Hepatocyte (in vitro differentiated cells): ENCODE results near the gene OLA1. TPM values are rescaled to one million over a fixed set of nuclear protein-coding genes. Genes with fewer than 3 reads are reported as not detected.

Experiments used
- DNase-seq: peaks from one replicate; pipeline ENCODE4 v3.0.0-alpha.2; 2016; ENCODE audit warnings: low spot score
- H2AFZ ChIP-seq: fragments of 200-600 bp; sonication (generic); 2 replicates; pipeline ENCODE4 v1.6.0; 2016; ENCODE audit warnings: antibody characterized with exemption, mild to moderate bottlenecking
- H3K27ac ChIP-seq: fragments of 200-600 bp; sonication (generic); 2 replicates; pipeline ENCODE4 v1.5.1; 2016; ENCODE audit warnings: mild to moderate bottlenecking
- H3K27me3 ChIP-seq: fragments of 200-600 bp; sonication (generic); 2 replicates; pipeline ENCODE4 v1.6.1; 2016
- H3K36me3 ChIP-seq: fragments of 200-600 bp; sonication (generic); replicated peaks from 2 replicates; pipeline ENCODE4 v1.5.1; 2016; ENCODE audit warnings: low read depth; ENCODE audit not compliant: insufficient read depth
- H3K4me1 ChIP-seq: fragments of 200-600 bp; sonication (generic); 2 replicates; pipeline ENCODE4 v1.5.1; 2016; ENCODE audit warnings: mild to moderate bottlenecking, moderate library complexity; ENCODE audit not compliant: insufficient read depth
- H3K4me2 ChIP-seq: fragments of 200-600 bp; sonication (generic); 2 replicates; pipeline ENCODE4 v1.6.0; 2016
- H3K4me3 ChIP-seq: fragments of 200-600 bp; sonication (generic); 2 replicates; pipeline ENCODE4 v1.5.1; 2016; ENCODE audit warnings: mild to moderate bottlenecking
- H3K79me2 ChIP-seq: fragments of 200-600 bp; sonication (generic); 2 replicates; pipeline ENCODE4 v1.6.0; 2017; ENCODE audit warnings: mild to moderate bottlenecking
- H3K9me2 ChIP-seq: fragments of 200-600 bp; sonication (generic); replicated peaks from 2 replicates; pipeline ENCODE4 v1.6.0; 2017; ENCODE audit warnings: mild to moderate bottlenecking; ENCODE audit not compliant: insufficient read depth
- H3K9me3 ChIP-seq: fragments of 200-600 bp; sonication (generic); 2 replicates; pipeline ENCODE4 v1.5.1; 2016; ENCODE audit warnings: low read depth, mild to moderate bottlenecking
- H4K20me1 ChIP-seq: fragments of 200-600 bp; sonication (generic); 2 replicates; pipeline ENCODE4 v1.6.0; 2016; ENCODE audit warnings: mild to moderate bottlenecking; ENCODE audit not compliant: insufficient read depth, poor library complexity, severe bottlenecking
- CTCF ChIP-seq: fragments of 200-600 bp; sonication (generic); IDR thresholded peaks from 2 replicates; pipeline ENCODE4 v1.5.1; 2016; ENCODE audit warnings: antibody characterized with exemption, mild to moderate bottlenecking; ENCODE audit not compliant: poor library complexity
- EZH2 ChIP-seq: fragments of 200-600 bp; sonication (generic); IDR thresholded peaks from 2 replicates; pipeline ENCODE4 v1.6.1; 2016; ENCODE audit warnings: antibody characterized with exemption, mild to moderate bottlenecking, borderline replicate concordance
- EZH2phosphoT487 ChIP-seq: fragments of 200-600 bp; sonication (generic); IDR thresholded peaks from one replicate; pipeline ENCODE4 v1.6.1; 2018; ENCODE audit warnings: antibody characterized with exemption, mild to moderate bottlenecking, low read depth, moderate library complexity; ENCODE audit not compliant: unreplicated experiment, severe bottlenecking
- WGBS: methylation state at CpG from one replicate; pipeline ENCODE4 v1.1.6; 2016; ENCODE audit warnings: low lambda C conversion rate; ENCODE audit errors: missing lambda C conversion rate; 5-methylcytosine and 5-hydroxymethylcytosine counted together
- polyA plus RNA-seq: library from polyadenylated mRNA; unstranded; fragments of >200 nt; fragmentation: Nextera tagmentation; extraction: Ambion mirVana; gene quantifications from 2 replicates; pipeline ENCODE4 v1.2.1, GENCODE V29; 2016
- total RNA-seq: library from RNA; depleted of rRNA; stranded (reverse); fragments of >200 nt; gene quantifications from 2 replicates; pipeline ENCODE4 v1.2.3, GENCODE V29; 2014

The OLA1 gene
- total and polyA plus RNA-seq, 2 experiments from 2014 or later = 89.3 to 89.6 TPM

- H3K4me3 ChIP-seq = no peak overlapping the region
- no peak overlapping the region for H3K27ac ChIP-seq
- H3K27me3 ChIP-seq = no peaks in the 10 kb centered on the region
- H3K9me3 ChIP-seq = no peaks in the 10 kb centered on the region
- no peaks in the 10 kb centered on the region for H4K20me1 ChIP-seq
- H3K4me1 ChIP-seq = peaks cover 22% of the 10 kb centered on the region
- H3K9me2 ChIP-seq = no peaks in the 10 kb centered on the region
- no peak for DNase-seq
- no peak overlapping the region for H2AFZ ChIP-seq
- H3K79me2 ChIP-seq = no peaks in the 10 kb centered on the region
- 70% methylated on average over 2 of the region's 2 CpGs for WGBS
- TF ChIP-seq EZH2phosphoT487 = no peak
- no peak for TF ChIP-seq EZH2
- TF ChIP-seq CTCF = no peak
- H3K4me2 ChIP-seq = no peak overlapping the region
- H3K36me3 ChIP-seq = no peaks in the 10 kb centered on the region
Measured at GRCh38 chr2:174058026-174058425, 190.3 kb downstream of the OLA1 start.

GRCh38 chr2:174054926-174055325 lies 193.4 kb downstream of the OLA1 start:
- no peaks in the 10 kb centered on the region for H3K79me2 ChIP-seq
- H2AFZ ChIP-seq = no peak overlapping the region
- no peak overlapping the region for H3K27ac ChIP-seq
- no peaks in the 10 kb centered on the region for H3K36me3 ChIP-seq
- no peak overlapping the region for H3K4me3 ChIP-seq
- no peak for TF ChIP-seq EZH2phosphoT487
- no peak for TF ChIP-seq CTCF
- no peak for TF ChIP-seq EZH2
- H3K4me1 ChIP-seq = peaks cover 35% of the 10 kb centered on the region
- DNase-seq = no peak
- WGBS = 98% methylated on average over 8 of the region's 8 CpGs
- H4K20me1 ChIP-seq = no peaks in the 10 kb centered on the region
- no peaks in the 10 kb centered on the region for H3K27me3 ChIP-seq
- H3K4me2 ChIP-seq = no peak overlapping the region
- no peaks in the 10 kb centered on the region for H3K9me3 ChIP-seq
- H3K9me2 ChIP-seq = no peaks in the 10 kb centered on the region

- H2AFZ ChIP-seq = peak overlapping the region; percentile 87
- no peaks in the 10 kb centered on the region for H4K20me1 ChIP-seq
- no peaks in the 10 kb centered on the region for H3K9me3 ChIP-seq
- H3K79me2 ChIP-seq = no peaks in the 10 kb centered on the region
- H3K27ac ChIP-seq = peak overlapping the region; percentile 90
- TF ChIP-seq EZH2 (no peak), EZH2phosphoT487 (no peak)
- no peaks in the 10 kb centered on the region for H3K27me3 ChIP-seq
- peaks cover 35% of the 10 kb centered on the region for H3K4me1 ChIP-seq
- DNase-seq = no peak
- H3K4me2 ChIP-seq = peak overlapping the region; percentile 60
- no peak overlapping the region for H3K4me3 ChIP-seq
- no peaks in the 10 kb centered on the region for H3K36me3 ChIP-seq
- 37% methylated on average over 9 of the region's 10 CpGs for WGBS
- H3K9me2 ChIP-seq = no peaks in the 10 kb centered on the region
Measured at GRCh38 chr2:174053355-174054151, 194.8 kb downstream of the OLA1 start.

- H3K27ac ChIP-seq = peak overlapping the region; percentile 90
Measured at GRCh38 chr2:174052584-174052976, 195.8 kb downstream of the OLA1 start.

More at GRCh38 chr2:174052584-174052976, 195.8 kb downstream of the OLA1 start:
- Histone ChIP-seq H3K4me3 (no peak overlapping the region), H3K27me3 (no peaks in the 10 kb centered on the region), H3K9me2 (no peaks in the 10 kb centered on the region), H3K4me1 (peaks cover 35% of the 10 kb centered on the region), H3K36me3 (no peaks in the 10 kb centered on the region), H3K4me2 (peak overlapping the region; percentile 60), H3K79me2 (no peaks in the 10 kb centered on the region), H2AFZ (no peak overlapping the region), H4K20me1 (no peaks in the 10 kb centered on the region), H3K9me3 (no peaks in the 10 kb centered on the region)
- TF ChIP-seq EZH2phosphoT487 = no peak
- no peak for TF ChIP-seq CTCF
- no peak for TF ChIP-seq EZH2
- WGBS = 27% methylated on average over 3 of the region's 3 CpGs
- DNase-seq = no peak
